Upper lobe of left lung (tissue), 6 donors: ENCODE measurements around the gene SNX6. TPM values are rescaled to one million over a fixed set of nuclear protein-coding genes. Genes with fewer than 3 reads are reported as not detected.
"Not testable (repeated sequence)": the region's sequence is repeated elsewhere in the genome, so short reads cannot be mapped to it uniquely, and the experiment has no call there.

Experiments used
- ATAC-seq, 2 donors: fragments of 200-7000 bp; cut with Tn5 transposase; one replicate each; pipeline ENCODE4 v1.9.1; 2022; ENCODE audit warnings: mild to moderate bottlenecking in 2 of 2, moderate library complexity in 2 of 2; ENCODE audit not compliant: low FRiP score in 2 of 2
- DNase-seq, 2 donors: peaks; one replicate each; pipeline ENCODE4 v3.0.0-alpha.2; 2019 to 2020
- H3K27ac ChIP-seq, 4 donors: fragments of 200-600 bp; sonication (generic); one replicate each; pipeline ENCODE4 v1.5.1; 2016 to 2019
- H3K27me3 ChIP-seq, 4 donors: fragments of 200-600 bp; sonication (generic); one replicate each; pipeline ENCODE4 v1.5.1; 2017 to 2019
- H3K36me3 ChIP-seq, 4 donors: fragments of 200-600 bp; sonication (generic); one replicate each; pipeline ENCODE4 v1.5.1; 2016 to 2019
- H3K4me1 ChIP-seq, 4 donors: fragments of 200-600 bp; sonication (generic); one replicate each; pipeline ENCODE4 v1.5.1; 2018 to 2019
- H3K4me3 ChIP-seq, 4 donors: fragments of 200-600 bp; sonication (generic); one replicate each; pipeline ENCODE4 v1.5.1; 2017 to 2019; ENCODE audit warnings: mild to moderate bottlenecking in 2 of 4, moderate library complexity in 1 of 4
- H3K9me3 ChIP-seq, 4 donors: fragments of 200-600 bp; sonication (generic); one replicate each; pipeline ENCODE4 v1.5.1; 2018 to 2019
- CTCF ChIP-seq, 6 experiments: fragments of 450-650 bp in 4 of 6; fragments of 200-600 bp in 2 of 6; sonication (generic) in 2 of 6; IDR thresholded peaks; one replicate each; pipeline ENCODE4 v1.5.1; 2016 to 2019; ENCODE audit warnings: antibody characterized with exemption in 6 of 6
- EP300 ChIP-seq, 4 donors: sonication (generic); formaldehyde crosslinking; IDR thresholded peaks; one replicate each; pipeline ENCODE4 v1.5.1; 2017; ENCODE audit warnings: antibody characterized with exemption in 4 of 4, control low read depth in 2 of 4
- POLR2A ChIP-seq, 4 donors: fragments of 450-650 bp; IDR thresholded peaks; one replicate each; pipeline ENCODE4 v1.5.1; 2016 to 2017; ENCODE audit warnings: antibody characterized with exemption in 4 of 4, mild to moderate bottlenecking in 2 of 4
- POLR2AphosphoS5 ChIP-seq, 2 donors: sonication (generic); formaldehyde crosslinking; IDR thresholded peaks; one replicate each; pipeline ENCODE4 v1.5.1; 2017; ENCODE audit warnings: antibody characterized with exemption in 2 of 2
- WGBS, 2 donors: methylation state at CpG; one replicate each; pipeline ENCODE4 v1.1.5; 2017 to 2018; 5-methylcytosine and 5-hydroxymethylcytosine counted together
- small RNA-seq, 4 donors: library from RNA; depleted of rRNA; stranded (forward); fragments of <200 nt; gene quantifications; one replicate each; pipeline ENCODE3, GENCODE V24; 2016
- total RNA-seq, 6 donors: library from RNA; depleted of rRNA in 4 of 6; stranded (reverse); fragments of >200 nt in 4 of 6; gene quantifications; one replicate each; pipeline versions ENCODE4 v1.1.0 to v1.2.1, GENCODE V29; 2016 to 2021
- donor health status: DM: no; HTN: no; CAD: no; lungs with moderate emphysema.
- donor health status: DM: no; HTN: yes; CAD: no; lungs with severe emphysema.

Gene SNX6
- total RNA-seq, 6 donors from 2014 or later = 23.0 to 60.9 (median 46.8) TPM

GRCh38 chr14:34536951-34537676 is 92.8 kb downstream of the SNX6 start:
- peaks cover 16 to 49% (median 29%) of the 10 kb centered on the region in 4 donors for H3K36me3 ChIP-seq
- peaks cover 16 to 24% (median 17%) of the 10 kb centered on the region in 4 donors for H3K4me1 ChIP-seq
- no peaks in the 10 kb centered on the region for H3K27me3 ChIP-seq
- peak overlapping the region in 1 of 4 donors; percentile 76 for H3K4me3 ChIP-seq
- H3K27ac ChIP-seq = no peak overlapping the region
- TF ChIP-seq EP300 (IDR thresholded peaks at IDR 0.05) (no peak), CTCF (IDR thresholded peaks at IDR 0.05) (no peak), POLR2A (IDR thresholded peaks at IDR 0.05) (no peak), POLR2AphosphoS5 (IDR thresholded peaks at IDR 0.05) (no peak)
- DNase-seq (no peak), ATAC-seq (no peak)
- no peaks in the 10 kb centered on the region for H3K9me3 ChIP-seq
- 83 to 92% methylated on average over 4 of the region's 4 CpGs for WGBS, 2 donors

GRCh38 chr14:34527591-34527990 is 102.4 kb downstream of the SNX6 start:
- Histone ChIP-seq H3K36me3 (peaks cover 79 to 100% (median 96%) of the 10 kb centered on the region in 4 donors), H3K4me1 (no peaks in the 10 kb centered on the region), H3K4me3 (no peak overlapping the region), H3K9me3 (no peaks in the 10 kb centered on the region), H3K27ac (no peak overlapping the region), H3K27me3 (no peaks in the 10 kb centered on the region)
- DNase-seq (no peak), ATAC-seq (no peak)
- WGBS, 2 donors = 93 to 100% methylated on average over 1 of the region's 1 CpG
- TF ChIP-seq EP300 (IDR thresholded peaks at IDR 0.05) (no peak), POLR2AphosphoS5 (IDR thresholded peaks at IDR 0.05) (no peak), CTCF (IDR thresholded peaks at IDR 0.05) (no peak), POLR2A (IDR thresholded peaks at IDR 0.05) (no peak)

GRCh38 chr14:34524216-34524615 is 105.7 kb downstream of the SNX6 start:
- 92 to 100% methylated on average over 8 of the region's 8 CpGs for WGBS, 2 donors
- peaks cover 79 to 100% (median 92%) of the 10 kb centered on the region in 4 donors for H3K36me3 ChIP-seq
- not testable (repeated sequence) for H3K4me1 ChIP-seq, ATAC-seq, DNase-seq, H3K9me3 ChIP-seq, H3K4me3 ChIP-seq, H3K27ac ChIP-seq, H3K27me3 ChIP-seq

GRCh38 chr14:34522496-34522895 is 107.5 kb downstream of the SNX6 start:
- ATAC-seq = no peak
- 47 to 72% methylated on average over 2 of the region's 2 CpGs for WGBS, 2 donors
- Histone ChIP-seq H3K4me3 (no peak overlapping the region), H3K27me3 (no peaks in the 10 kb centered on the region), H3K36me3 (peaks cover 70 to 100% (median 92%) of the 10 kb centered on the region in 4 donors), H3K27ac (no peak overlapping the region), H3K4me1 (no peaks in the 10 kb centered on the region), H3K9me3 (no peaks in the 10 kb centered on the region)
- TF ChIP-seq CTCF (IDR thresholded peaks at IDR 0.05) = no peak
- TF ChIP-seq EP300 (IDR thresholded peaks at IDR 0.05) = no peak
- TF ChIP-seq POLR2A (IDR thresholded peaks at IDR 0.05) = no peak
- TF ChIP-seq POLR2AphosphoS5 (IDR thresholded peaks at IDR 0.05) = no peak
- no peak for DNase-seq

- not testable (repeated sequence) for H3K9me3 ChIP-seq, H3K27me3 ChIP-seq, ATAC-seq, DNase-seq, H3K27ac ChIP-seq, H3K4me1 ChIP-seq, H3K4me3 ChIP-seq
- WGBS, 2 donors = 97 to 99% methylated on average over 6 of the region's 6 CpGs
- H3K36me3 ChIP-seq = peaks cover 57 to 97% (median 79%) of the 10 kb centered on the region in 4 donors
Measured at GRCh38 chr14:34521071-34521470, 108.9 kb downstream of the SNX6 start.

- WGBS, 2 donors = 93 to 98% methylated on average over 7 of the region's 7 CpGs
- Histone ChIP-seq H3K27ac (peak overlapping the region in 2 of 4 donors; percentile 9 to 49), H3K36me3 (peaks cover 51 to 97% (median 72%) of the 10 kb centered on the region in 4 donors)
- not testable (repeated sequence) for ATAC-seq, H3K4me3 ChIP-seq, H3K27me3 ChIP-seq, H3K9me3 ChIP-seq, H3K4me1 ChIP-seq, DNase-seq
Measured at GRCh38 chr14:34520304-34520970, 109.5 kb downstream of the SNX6 start.

Small RNAs within 50 kb of the gene (small RNA-seq; reads per million reads assigned to genes)
- gene RNU1-27P (0 reads per million in 4 donors), gene RNU1-28P (0 reads per million in 4 donors), gene RNU6-1261P (0 reads per million in 4 donors)

Other genes starting within 250 kb of the SNX6 start
- gene SPTSSA, start 167.9 kb downstream of the SNX6 start, total RNA-seq = 100 to 1,000 TPM in 1 of 6 donors, 10 to 100 TPM in 5; 22.5 to 106 (median 42.1) TPM
- 10 to 100 TPM; 12.5 to 30.6 (median 27.6) TPM for gene EAPP, start 90.4 kb downstream of the SNX6 start, total RNA-seq
- 10 to 100 TPM in 5 of 6 donors, 1 to 10 TPM in 1; 8.4 to 51.6 (median 40.7) TPM for gene CFL2, start 84.4 kb upstream of the SNX6 start, total RNA-seq
- 10 to 100 TPM; 27.6 to 44.3 (median 36.6) TPM for gene BAZ1A, start 245.2 kb upstream of the SNX6 start, total RNA-seq